ENCODE data around the gene ECEL1.
"Not testable (repeated sequence)": the region's sequence is repeated elsewhere in the genome, so short reads cannot be mapped to it uniquely, and the experiment has no call there.

ECEL1 gene

DNA sequence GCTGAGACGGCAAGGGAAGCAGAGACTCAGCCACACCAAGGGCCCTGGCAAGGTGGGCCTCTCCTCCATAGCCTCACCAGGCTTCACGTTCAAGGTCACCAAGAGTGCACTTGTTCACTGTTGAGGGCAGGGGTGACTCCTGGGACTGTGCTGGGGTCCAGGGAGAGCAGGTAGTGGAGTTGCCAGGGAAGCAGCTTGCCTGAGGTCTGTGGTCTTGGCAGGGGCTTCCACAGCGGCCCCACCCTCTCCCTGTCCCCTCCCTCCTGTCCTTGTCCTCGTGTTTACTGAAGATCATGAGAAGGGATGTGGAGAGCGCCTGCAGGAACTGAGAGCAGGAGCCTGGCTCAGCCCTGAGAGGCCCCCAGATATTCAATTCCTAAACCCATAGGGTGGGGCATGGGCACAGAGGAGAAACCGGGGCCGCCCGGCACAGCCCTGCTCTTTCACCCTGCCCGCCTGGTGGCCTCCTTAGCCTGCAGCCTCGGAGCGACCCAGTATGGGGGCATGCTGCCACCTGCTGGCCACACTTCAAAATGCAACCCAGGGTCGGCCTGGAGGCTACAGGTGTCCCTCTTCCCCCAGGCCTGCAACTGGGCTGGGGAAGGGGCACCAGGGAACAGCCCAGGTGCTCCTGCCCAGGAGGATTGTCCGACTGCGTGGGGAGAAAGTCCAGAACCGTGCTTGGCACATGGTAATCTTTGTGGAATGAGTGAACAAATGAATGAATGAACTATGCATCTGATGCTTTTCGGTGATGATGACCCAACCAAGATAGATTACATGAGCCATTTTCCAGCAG, 47.2 kb downstream of the ECEL1 start:
- peak; percentile 52 to 57 for DNase-seq

DNA sequence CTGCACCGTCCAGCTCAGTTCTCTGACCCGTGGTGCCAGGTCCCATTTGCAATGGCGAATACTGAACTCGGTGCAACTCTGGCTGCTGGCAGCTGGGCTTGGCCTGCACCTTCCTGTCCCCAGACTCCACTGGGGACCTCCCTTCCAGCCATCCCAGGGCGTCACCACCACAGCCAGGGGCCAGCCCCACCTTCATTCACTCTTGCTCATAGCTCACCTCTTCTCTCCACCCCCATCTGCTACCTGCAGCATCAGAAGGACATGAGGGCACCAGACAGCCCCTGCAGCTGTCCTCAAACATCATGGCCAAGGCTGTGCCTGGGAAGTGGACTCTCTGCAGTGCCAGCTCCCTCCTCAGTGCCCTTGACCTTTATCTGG, 47.9 kb downstream of the ECEL1 start:
- no peak for DNase-seq

DNA sequence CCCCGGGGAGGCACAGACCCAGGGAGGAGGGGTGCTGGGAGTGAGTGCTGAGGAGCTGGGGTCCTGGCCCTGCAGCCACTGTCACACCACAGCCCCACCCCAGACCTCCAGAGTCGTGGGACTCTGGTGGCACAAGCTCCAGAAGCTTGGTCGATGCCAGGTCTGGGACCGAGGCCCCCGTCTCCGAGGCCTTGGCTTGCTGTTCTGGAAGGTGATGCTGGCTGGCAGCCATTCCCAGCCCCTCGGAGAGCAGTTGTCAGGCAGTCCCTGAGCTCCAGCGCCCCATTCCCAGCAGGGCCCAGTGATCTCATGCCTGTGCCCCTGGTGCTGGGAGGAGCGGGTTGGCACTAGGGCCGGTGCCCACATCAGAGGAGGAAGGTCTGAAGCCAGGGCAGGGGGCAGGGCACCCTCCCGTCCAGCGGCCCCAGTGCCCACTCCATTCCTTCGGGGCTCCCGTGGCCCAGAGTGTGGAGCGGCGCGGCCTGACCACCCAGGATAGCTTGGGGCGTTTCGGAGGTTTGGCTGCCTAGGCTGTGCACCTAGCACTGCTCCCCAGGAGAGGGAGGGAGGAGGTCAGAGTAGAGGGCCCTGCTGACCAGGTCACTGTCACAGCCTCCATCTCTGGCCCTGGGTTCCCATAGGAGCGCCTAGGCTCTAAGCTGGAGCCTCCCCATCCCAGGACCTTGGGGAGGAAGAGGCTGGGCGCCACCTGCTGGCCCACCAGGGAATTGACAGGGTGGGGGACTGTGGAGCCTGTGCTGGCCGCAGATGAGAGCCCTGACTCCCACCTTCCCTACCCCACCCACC, 48.5 kb downstream of the ECEL1 start:
- no peak for DNase-seq

DNA sequence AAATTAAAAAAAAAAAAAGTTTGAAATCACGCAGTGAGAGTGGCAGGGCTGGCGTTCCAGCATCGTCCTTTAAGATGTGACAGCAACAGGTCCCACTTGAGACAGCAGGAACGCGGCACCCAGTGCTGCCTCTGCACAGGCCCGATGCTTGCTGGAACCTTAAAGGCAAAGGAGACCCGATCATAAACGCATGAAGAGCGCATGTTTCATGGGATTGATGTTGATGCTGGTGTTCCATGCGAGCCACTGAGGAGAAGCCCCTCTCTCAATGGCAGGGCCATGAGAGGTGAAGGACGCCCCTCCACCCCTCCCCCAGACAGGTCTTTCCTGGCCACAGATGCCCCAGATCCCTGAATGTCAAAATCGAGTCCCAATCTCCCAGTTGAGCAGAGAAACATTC, 49.5 kb downstream of the ECEL1 start:
- DNase-seq: no peak

DNA sequence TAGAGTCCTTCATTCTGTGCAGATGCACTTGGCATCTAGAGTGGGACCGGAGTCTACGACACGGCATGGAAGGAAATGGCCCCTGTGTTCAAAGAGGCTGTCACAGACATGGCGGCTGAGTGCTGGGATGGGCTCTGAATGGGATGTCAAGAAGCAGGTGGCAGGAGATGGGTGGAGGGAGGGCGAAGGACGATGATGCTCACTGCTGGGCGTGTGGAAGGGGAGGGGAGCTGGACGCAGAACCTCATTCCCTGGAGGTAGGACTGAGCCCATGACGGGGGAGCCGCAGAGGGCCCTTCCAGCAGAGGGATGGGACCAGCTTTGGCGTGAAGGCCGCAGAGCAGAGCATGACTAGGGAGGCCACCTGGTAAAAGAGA, 50.5 kb downstream of the ECEL1 start:
- no peak for DNase-seq

DNA sequence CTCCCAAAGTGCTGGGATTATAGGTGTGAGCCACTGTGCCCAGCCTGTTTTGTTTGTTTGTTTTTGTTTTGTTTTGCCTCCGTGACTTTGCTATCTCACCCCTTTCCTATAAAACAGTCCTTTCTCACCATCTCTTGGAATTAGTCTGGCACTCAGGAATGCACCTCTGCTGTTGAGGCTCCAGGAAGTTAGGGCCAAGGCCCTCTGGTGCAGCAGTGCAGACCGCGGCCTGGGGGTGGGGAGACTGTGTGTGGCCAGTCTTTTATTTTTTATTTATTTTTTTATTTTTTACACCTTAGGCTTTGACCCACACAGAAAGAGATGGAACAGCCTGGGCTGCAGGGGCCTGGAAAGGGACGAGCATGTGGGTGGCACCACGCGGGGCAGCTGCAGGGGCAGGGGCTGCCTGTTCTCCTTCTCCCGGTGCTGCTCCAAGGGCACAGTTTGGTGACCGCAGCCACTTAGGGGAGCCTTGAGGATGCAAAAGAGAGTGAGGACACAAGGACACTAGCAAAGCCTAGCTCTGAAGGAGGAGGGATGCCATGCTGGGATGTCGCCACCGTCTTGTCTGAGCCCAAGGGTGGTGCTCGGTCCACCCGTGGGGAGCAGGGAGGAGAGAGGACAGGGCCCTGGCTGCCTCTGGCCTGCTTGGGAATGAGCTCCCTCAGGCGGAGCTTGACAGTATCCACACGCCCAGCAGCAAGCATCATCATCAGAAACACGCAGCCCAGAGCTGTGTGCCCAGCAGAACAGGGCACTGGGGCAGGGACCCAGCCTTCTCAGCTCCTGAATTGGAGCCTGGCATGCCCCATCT, 51.0 kb downstream of the ECEL1 start:
- DNase-seq: no peak

DNA sequence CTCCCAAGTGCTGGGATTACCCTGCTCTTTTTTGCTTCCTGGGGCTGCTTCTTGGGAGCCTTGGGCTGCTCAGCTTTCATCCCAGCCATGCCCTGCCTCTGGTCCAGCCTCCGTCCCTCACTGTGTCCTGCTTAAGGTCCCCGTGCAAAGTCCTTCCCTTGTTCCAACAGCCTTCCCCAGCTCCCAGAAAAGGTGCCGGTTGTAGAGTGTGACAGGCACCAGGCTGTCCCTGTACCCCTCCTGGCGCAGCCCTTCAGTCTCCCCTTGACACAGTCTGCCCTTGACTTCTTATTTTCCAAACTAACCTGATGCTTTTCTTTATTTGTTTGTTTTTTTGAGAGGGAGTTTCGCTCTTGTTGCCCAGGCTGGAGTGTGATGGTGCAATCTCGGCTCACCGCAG, 51.8 kb downstream of the ECEL1 start:
- no peak for DNase-seq

DNA sequence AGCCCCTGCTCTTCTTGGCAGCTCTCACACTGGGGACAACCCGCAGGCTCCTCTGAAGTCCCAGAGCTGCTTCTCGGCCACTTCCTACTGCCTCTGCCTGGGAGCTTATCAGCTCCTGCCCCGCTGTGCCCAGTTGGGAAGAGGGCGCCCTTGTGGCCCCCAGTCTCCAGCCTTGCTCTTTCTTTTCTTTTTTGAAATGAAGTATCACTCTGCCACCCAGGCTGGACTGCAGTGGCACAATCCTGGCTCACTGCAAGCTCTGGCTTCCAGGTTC, 52.3 kb downstream of the ECEL1 start:
- DNase-seq: no peak

DNA sequence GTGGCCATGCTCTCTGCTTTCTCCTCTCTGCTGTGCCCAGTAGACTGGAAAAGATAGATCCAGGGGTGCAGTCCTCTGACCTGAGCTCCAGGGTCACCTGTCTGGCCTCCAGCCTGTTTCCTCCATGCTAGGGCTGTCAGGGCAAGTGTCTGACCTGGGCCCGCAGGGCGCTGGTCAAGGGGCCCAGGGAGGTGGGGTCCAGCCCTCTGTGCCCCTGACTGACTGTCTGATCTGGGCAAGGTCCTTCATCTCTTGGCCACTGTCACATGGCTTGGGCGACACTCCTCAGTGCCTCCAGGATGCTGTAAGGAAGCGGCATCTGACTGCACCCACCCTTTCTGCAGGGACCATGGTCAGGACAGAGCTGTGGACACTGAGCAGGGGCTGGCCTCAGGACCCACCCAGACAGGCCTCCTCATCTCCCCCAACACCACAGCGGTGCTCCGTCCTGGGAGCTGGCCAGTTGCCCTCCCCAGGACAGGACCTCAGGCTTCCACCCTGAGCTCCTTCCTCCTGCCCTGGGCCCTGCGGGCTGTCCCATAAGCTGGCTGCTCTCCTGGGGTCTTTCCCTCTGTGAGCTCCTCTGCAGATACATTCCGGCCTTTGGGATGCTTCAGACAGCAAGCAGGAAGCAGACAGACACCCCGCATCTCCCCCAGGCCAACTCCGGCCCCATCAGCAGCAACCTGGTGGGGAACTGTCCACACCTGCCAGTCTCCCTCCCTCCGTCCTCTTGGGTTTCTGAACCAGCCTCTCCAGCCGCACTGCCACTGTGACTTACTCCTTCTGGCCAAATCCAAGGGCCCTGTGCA, 52.9 kb downstream of the ECEL1 start:
- DNase-seq: no peak

DNA sequence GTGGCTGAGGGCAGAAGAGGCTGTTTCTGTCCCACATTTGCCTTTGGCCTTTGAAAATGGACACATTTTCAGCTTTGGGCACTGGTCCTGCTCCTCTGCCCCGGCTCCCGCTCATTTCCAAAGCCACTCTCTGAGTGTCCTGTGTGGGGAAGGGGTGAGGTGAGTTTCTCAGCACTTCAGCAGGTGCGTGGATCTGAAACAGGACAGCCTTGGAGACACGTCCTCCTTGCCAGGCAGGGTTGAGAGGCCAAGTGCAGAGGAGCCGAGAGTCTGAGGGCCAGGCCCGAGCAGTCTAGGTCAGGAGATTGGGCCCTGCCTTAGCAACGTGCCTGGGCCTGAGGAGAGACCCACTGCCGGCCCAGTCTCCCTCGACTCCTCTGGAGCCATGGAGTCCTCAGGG, 53.5 kb downstream of the ECEL1 start:
- DNase-seq: no peak

DNA sequence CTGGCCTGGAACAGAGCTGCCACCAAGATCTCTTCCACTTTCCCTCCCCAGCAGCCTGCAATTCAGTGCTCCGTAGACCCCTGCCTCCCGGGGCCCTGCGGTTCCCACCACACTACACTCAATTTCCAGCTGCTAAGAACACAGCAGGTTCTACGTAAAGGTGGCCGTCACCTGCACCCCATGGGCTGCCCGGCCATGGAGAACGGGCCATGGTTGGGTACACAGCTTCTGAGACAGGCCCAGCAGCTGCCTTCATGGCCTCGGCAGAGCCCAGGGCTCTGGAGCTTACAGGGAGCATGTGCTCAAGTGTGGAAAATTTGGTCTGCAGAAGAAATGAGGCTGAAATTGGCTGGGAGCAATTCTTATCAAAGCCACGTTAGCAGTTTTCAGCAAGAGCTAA, 54.0 kb downstream of the ECEL1 start:
- not testable (repeated sequence) for DNase-seq

DNA sequence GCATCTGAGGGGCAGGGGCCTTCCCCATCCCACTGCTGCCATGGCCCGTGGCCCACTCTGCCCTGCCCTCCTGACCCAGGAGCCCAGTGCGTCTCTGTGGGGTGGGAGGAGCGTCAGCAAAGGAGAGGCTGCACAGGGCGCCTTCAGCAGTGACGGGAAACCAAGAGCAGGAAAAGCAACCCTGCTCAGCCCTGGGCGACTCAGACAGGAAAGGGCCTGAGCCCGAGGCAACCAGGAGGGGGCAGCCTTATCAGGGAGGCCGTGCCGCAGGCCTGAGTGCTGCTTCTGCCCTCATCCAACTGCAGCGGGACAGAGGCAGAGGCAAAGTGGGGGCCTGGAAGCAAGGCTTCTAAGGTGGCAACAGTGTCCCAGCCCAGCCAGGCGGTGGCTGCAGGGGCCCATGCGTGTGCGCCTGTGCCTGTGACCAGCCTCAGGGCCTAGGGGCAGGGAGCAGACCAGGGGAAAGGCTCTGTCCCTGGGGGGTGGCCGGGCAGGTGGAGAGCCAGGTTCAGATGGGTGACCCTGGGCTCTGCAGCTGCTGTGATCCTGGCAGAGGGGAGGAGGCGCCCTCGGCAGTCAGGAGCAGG, 54.9 kb downstream of the ECEL1 start:
- DNase-seq: no peak

DNA sequence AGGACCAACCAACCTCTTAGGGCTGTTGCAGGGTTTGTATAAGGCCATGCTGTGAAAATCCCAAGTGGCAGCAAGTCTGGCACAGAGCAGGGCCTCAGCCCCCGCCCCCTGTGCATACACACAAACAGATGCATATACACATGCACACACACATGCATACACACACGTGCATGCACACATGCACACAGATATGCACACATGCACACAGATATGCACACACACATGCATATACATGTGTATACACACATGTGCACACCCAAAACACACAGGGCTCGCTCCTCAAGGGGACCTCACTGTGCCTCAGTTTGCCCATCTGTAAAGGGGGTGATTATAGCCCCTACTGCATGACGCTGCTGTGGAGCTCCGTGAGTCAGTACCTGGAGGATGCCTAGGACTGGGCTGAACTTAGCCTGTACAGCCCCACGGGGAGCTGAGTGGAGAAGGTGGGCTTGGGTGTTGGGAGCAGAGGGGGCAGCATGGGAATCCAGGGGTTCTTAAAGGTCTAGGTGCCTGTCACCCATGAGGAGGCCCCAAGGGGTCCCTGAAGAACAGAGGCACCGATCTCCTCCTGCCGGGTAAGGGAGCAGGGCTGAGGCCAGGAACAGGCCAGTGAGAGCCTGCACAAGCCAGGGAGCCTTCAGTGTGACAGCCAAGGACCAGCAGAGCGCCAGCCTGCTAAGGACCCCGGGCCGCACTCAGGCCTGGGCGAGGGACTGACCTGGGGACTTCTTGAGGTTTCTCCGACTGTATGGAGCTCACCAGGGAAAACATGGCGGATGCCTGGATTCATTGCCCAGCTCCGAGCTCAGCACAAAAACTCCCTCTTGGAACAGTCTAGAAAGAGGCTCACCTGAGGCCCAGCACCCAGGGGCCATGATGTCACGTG, 55.7 kb downstream of the ECEL1 start:
- no peak for DNase-seq

Measured in AML-193 (cell line).